NK-92 (cell line): ENCODE data around the gene ASCC2.

Experiments used
- DNase-seq: peaks from one replicate; lab custom pipeline; 2025; ENCODE audit not compliant: unreplicated experiment; lab: John Stamatoyannopoulos, UW

Gene ASCC2

DNA sequence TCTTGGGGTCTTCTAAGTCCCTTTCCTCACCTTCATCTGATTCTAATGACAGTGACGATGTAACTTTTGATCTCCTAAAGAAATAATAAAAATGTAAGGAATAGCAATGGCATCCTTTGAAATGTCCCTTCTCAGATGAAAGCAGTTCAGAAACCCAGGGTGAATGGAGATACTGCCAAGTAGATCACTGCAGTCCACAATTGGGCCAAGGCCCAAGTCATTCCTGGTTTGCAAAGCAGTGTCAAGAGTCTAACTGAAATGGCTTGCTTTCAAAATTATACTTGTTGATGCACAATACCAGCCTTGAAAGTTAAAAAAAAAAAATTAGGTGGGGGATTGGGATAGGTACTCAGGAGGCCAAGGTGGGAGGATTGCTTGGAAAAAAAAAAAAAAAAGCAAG is 20.4 kb downstream of the ASCC2 start:
- no peak for DNase-seq

DNA sequence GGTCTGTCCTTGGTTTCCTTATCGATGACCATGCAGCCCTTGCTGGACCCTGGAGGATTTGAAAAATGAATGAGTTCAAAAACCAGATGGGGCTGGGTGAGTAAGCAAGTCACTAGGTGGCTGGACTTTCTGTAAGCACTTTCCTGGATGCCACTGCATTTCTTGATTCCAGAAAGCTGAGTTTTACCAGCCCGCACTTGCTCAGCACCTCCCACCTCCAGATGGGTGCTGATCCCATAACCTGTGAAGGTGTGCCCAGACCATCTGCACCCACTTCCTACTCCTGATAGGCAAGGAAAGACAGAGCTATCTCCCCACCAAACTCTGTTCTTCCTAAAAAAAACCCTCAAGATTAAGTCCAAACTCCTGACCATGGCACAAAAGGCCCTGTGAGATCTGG is 21.1 kb downstream of the ASCC2 start:
- DNase-seq, result no peak

DNA sequence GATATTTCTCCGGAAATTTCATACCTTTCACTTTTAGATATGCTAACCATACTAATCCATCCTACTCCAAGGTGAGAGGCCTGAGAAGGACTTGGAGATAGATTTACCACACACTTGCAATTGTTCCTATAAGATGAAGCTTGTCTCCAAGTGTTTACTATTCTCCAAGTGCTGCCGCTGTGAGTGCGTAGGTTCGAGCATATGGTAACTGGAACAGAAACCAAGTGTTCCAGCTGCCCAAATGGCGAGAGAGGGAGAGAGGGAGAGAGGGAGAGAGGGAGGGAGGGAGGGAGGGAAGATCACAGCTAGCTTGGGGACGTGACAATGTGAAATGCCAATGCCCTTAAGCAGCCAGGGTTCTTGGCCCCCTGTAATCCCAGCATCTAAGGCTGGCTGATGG is 21.5 kb downstream of the ASCC2 start:
- DNase-seq, result no peak

DNA sequence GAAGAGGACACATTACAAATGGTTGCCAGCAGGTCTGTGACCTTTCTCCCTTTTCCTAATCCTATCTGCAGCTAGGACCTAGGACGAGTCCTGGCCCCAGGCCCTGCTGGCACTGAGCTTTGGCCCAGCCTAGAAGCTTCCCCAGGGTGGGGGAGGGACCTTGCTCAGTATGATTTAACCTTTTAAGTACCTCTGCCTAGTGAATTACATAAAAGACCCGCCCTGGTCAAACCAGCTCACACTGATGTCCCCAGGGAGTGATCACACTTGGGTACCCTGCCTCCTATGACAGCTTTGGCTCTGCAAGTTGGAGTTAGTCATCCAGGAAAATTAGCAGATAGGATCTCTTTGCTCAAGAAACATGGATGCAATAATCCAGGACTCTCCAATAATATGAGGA is 21.9 kb downstream of the ASCC2 start:
- DNase-seq, result no peak

DNA sequence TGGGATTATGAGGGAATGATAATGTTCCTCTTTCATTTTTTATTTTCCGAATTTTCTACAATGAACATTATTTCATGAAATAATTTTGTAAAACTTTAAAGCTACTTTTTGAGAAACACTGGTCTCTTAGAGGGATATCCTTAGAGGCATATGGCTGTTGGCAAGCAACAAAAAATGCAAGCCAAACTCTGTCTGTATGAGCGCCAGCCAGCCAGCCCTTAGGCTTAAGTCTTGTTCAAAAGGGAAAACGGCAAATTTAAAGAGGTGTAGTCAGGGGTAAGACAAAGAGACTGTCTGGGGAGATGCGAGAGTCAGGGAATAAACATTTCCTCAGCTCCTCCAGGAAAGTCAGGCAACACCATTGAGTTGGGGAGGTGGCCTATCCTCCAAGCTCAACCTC is 22.5 kb downstream of the ASCC2 start:
- DNase-seq, result no peak

DNA sequence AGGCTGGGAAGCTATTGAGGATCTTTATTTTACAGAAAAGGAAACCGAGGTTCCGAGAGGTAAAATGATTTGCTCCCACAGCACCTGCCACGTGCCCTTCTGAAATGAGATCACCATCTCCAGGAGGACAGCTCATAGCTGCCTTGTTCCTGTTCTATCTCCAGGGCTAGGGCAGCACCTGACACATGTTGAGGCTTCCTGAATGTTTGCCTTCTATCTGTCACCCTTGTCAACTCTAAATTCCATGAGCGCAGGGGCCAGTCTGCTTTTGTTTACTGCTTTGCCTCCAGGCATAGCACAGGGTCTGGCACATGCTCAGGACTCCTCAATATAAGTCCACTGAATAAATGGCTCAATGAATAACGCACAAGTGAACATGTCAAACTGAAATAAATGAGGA is 24.1 kb downstream of the ASCC2 start:
- no peak for DNase-seq

DNA sequence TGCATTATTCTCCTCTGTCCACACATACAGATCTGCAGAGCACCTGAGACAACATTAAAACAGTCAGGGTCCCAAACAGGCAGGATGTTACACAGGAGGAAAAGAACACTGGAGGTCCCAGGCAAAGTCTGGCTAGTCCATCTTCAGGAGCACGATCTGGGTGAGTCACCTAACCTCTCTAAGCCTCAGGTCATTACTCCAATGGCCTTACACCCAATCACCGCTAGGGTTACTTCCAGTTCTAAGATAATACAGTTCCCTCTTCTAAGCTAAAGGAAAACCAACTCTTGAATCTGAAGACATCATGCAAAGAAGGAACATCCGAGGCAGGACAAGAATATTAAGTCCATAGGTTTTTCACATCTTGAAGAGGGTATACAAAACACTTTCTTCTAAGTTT is 24.5 kb downstream of the ASCC2 start:
- no peak for DNase-seq

DNA sequence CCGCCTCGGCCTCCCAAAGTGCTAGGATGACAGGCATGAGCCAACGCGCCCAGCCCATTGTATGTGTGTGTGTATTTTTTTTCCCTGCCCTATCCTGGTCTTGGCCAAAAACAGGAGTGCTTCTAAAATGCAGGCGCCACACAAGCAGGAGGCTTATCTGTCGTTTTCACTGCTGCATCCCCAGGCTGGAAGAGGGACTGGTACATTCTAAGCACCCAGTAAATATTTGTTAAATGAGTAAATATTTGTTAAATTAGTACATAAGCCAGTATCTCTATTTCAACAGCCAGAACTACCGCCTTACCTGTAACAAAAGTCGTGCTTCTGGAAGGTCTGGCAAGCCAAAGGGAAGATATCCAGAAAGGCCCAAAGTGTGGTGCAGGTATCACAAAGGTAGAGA is 24.9 kb downstream of the ASCC2 start:
- no peak for DNase-seq

DNA sequence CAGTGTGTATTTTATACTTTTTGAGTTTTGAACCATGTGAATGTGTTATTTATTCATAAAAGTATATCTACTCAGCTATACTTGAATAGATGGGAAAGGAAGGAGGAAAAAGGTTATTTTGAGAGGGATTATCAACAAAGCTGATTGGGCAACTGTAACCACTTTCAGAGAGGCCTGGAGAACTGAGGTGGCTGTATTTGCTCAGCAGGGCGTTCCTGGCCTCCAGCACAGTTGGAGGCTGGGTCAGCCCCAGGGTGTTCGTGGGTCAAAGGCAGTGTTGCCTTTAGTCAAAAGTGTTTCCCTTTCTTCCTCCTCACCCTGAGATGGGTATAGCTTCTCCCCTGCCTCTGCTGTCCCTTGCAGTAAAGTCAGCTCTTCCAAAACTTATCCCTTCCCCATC is 26.7 kb downstream of the ASCC2 start:
- no peak for DNase-seq

DNA sequence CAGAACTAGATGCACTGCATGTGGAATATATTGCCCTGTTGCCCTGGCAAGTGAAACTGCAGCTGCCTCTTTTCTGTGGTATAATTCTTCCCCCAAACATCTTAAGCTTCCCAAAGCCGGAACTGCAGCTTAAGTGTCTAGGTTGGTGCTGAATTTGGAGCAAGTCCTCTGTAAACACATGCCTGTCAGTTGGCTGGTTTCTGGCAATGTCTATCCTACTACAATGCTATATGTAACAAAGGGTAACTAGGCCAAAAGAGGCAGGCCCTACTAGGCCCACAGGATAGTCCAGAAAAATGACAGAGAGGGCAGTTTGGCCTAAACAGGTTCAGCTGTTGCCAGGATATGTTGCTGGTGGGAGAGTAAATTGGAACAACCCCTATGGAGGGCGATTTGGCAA is 27.9 kb downstream of the ASCC2 start:
- no peak for DNase-seq

DNA sequence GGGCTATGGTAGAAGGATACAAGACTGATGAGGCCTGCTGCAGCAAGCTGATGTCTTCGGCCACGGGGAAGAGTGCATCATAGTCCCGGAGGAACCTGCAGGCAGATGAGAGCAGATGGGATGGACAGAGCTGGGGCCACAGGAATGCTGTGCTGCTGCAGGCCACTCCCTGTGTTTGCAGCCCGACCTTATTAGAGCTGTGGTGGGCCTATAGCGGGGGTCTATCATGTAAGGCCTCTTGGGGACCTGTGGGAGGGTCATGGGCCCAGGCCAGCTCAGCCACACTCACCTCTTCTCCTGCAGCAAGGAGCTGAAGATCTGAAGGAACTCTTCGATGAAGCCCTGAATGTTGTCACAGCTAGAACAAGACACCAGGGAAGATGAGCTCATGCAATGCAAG is 31.9 kb downstream of the ASCC2 start:
- DNase-seq, result no peak

DNA sequence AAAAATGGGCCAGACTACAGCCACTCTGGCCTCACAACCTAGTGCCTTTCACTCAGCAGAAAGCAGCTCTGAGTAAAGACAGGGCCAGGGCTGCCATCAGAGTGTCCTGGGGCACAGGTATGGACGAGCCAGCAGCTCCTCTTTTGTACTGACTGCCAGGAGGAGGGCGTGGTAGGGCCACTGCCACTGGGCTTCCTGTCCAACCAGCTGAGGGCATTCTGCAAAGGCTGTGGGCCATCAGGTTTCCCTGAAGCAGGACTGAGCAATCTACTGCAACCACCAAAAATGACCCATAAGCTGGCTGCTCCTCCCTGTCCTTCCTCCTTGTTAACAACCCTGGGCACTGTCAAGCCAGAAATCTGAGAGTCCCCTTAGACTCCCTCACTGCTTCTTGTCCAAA is 33.1 kb downstream of the ASCC2 start:
- no peak for DNase-seq

DNA sequence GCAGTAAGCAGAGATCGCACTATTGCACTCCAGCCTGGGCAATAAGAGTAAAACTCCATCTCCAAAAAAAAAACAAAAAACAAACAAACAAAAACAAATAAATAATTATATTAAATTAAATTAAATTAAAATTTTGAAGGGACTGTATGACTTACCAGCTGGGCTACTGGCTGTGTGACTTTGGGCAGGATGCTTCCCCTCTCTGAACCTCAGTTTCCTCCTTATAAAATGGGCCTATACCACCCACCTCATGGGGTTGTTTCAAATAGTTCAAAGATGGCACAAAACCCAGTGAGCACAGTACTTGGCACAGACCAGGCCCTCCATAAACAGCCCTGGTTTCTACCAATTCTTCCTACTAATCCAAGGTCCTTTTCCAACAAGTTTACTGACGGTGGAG is 34.9 kb downstream of the ASCC2 start:
- DNase-seq, result no peak

DNA sequence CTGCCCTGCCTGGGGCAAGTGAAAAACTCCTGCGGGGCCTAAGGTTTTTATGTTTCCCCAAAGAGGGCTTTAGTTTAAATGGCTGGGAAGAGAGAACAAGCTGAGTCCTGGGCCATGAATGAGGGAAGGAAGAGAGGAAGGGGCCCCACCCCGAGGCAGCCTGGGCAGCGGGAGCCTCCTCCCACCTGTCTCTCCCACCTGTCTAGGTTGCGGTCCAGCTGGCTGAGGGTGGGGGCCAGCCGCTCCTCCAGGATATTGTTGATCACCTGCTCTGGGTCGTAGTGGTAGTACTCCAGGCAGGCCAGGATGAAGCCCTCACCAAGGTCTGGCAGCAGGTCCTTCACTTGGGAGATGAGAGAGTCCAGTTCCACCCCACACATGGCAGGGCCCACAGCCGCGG is 36.3 kb downstream of the ASCC2 start:
- DNase-seq, result no peak

DNA sequence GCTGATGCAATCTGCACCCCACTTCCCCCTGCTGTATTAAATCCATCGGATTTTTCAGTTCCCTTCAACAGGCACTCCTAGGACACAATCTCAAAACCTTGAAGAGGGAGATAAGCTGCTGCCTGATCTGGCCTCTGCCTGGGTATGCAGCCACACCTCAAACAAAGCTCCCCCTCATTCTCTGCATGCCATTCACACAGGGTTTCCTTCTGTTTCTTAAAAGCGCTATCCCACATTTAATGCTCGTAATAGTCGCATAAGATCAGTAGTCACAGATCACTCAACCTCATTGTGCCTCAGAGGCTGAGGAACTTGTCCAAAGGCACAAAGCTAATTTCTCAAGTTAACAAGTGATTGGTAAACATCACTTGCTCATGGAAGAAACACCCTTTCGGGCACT is 36.9 kb downstream of the ASCC2 start:
- DNase-seq, result no peak

DNA sequence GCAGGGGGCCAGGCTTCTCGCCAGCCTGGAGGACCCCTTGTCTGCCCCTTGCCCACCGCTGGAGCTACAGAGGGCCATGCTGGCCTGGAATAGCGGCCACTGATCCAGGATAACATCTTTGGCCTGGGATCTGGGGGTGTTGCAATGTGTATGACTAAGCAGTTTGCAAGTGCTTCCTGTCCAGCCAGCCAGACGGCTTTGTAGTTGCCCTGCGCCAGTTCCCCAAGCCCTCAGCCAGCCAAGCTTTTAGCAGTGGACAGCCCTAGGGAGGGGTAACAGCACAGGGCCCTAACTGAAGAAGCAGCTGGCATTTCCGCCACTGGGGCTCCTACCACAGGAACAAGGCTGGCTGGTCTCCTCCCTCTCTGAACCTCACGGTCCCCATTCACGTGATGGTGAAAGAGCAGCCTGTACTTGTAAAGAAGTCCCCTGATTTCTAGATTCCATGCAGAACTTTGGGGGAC is 38.8 kb downstream of the ASCC2 start:
- DNase-seq, result no peak

DNA sequence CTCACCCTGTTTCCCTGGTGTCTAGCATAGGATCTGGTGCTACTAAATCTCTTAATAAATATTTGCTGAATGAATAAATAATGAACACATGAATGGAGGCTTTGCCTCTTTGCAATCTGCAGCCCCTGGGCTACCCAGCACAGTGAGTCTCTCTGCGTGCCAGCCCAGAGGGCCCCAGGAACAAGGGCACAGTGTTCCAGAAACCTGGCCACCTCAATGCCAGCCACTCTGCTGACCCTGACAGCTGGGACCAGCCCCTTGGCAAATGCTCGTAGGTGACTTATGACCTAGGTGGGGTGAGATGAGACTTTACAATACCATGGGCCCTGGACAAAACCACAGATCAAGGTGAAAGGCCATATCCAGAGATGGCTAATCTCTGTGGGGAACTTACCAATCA is 39.3 kb downstream of the ASCC2 start:
- no peak for DNase-seq

DNA sequence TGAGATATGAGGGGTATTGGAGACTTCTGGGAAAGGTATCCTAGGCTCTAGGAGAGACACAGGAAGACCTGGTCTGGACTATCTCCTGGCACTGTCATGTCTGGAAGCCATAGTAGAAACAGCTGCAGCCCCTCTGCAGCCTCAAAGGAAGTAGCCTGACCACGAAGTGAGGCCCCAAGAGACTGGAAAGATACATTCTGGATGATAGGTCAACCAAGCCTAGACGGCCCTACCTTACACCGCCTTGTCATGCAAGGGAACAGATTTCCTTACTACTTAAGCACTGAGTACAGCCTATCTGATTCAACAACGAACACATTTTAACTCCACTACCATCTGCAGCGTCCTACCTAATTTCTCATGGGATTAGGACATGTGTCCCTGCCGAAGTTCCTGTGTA is 39.8 kb downstream of the ASCC2 start:
- DNase-seq, result no peak

DNA sequence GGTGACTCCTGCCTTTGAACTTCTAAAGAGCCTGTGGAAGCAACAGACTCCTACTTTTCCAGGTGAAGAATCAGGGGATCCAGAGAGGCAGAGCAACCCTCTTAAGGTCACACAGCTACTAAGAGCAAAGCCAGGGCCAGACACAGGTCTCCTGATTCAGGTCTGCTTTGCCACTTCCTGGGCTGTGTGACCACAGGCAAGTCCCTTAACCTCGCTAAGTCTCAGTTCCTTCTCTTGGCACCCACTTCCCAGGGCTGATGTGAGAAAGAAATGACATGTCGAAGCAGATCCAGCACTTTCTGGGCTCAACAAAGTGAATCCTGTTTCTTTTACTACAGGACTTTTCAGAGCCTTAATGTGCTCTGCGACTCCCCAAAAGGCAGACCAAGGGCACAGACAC is 40.7 kb downstream of the ASCC2 start:
- no peak for DNase-seq

DNA sequence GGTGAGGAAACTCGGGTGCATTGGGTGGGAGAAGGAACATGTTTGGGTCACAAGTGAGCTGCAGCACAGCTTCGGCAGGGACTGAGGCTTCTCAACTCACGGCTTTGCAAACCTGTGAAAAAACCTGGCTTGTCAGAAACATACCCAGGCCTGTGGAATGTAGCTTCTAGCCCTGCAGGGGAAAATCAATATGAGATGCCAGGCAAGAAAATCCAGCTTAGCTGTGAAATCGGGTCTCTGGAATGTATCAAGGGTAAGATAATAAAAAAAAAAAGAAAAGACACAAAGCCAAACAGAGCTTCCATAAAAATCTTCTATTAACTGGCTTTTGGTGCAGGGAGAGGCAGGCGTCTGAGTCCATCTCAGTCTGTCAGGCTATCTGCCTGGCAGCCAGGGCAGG is 42.4 kb downstream of the ASCC2 start:
- DNase-seq, result no peak

DNA sequence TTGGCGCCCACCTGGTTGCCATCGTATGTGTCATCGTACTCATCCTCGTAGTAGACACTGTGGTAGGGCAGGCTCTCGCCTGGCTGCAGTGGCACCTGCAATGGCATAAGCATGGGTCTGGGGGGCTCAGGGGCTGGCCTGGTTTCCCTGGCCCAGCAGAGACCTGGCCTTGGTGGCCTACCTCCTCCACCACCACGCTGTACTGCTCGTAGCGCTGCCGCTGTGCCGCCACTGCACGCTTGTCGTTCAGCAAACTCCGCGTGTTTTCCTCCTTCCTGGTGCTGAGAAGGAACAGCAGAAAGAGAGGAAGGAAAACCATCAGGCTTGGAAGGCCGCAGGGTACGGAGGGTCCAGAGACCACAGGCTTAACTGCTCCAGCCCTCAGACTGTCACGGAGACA is 44.7 kb downstream of the ASCC2 start:
- no peak for DNase-seq

DNA sequence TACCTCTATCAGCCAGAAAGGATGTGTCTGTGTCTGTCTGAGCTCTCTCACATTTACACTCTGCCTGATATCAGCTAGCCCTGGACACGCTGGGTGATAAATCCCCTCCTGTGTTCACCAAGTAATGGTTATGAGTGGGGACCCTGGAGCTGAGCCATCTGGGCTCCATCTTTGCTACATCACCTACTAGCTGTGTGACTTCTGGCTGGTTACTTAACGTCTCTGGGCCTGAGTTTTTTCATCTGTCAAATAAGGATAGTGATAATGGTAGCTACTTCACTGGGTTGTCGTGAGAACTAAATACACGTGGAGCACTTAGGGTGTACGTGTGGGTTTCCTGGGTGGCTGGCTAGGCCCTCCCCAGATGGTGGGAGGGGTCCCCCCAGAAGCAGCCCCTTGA is 48.0 kb downstream of the ASCC2 start:
- no peak for DNase-seq

DNA sequence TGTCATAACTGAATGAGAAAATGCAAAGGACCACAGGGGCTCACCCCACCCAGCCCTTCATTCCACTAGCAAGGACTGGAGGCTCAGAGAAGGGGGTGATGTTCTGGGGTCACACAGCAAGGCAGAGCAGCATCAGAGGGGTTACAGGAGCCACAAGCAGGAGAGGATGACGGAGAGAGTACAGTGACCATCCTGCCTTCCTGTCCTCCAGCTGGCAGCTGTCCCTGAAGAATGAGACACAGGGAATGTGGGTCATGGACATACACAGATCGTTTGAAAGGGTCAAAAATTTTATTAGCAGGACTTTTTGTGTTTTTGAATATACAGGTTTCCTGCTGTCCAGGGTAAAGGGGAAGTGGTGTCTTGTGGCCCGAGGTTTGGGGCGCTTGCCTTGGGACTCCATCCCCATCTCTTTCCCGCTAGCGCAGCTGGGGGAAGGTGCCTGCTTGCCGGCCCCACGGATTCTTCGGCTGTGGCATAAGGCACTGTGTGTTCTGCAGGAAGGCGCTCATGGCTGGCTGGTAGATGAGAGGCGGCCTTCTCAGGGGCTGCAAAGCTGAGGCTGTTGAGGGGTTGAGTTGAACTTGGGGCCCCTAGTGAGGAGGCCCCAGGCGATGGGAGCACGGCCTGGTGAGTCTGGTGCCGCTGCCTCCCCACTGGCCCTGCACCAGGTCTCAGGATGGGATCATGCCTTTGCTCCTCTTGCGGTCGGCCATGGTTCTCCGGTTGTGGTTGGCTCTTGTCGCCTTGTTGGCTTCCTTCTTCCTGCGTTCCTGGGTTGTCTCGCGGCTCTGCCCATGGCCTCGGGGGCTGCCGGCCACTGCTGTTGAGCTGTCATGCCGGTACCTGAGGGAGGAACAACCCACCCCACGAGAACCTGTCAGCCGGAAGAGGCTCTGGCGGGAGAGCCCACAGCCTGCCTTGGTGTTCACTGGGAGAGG is 49.5 kb downstream of the ASCC2 start:
- DNase-seq, result no peak
